ENCODE results near the gene B3GNT2.

DNA sequence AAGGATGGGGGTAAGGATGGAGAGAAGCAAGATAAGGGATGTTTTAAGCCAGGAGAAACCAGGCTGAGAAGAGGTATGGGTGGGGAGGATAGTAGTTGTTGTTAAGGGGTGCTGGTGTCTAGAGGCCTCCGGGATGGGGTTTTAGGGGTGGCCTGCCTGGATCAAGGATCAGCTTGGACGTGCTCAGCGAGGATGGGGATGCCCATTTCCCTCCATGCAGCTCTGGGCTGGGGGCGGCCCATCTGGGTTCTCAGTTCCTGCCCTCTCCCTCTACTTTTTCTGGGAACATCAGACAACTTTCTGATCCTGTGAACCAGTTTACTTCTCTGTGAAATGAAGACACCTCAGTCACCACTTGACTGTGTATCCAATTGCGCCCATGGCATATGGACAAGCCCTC, 10.1 kb downstream of the B3GNT2 start:
- TF ChIP-seq MAX (IDR thresholded peaks at IDR 0.05) (no peak), RAD21 (IDR thresholded peaks at IDR 0.05; ENCODE audit: low read depth) (no peak), YY1 (IDR thresholded peaks at IDR 0.05; ENCODE audit: low read depth) (no peak)

Data from Ishikawa (cell line).